ENCODE results near the gene C1GALT1. TPM values are rescaled to one million over a fixed set of nuclear protein-coding genes. Genes with fewer than 3 reads are reported as not detected.

The C1GALT1 gene
- total RNA-seq, 1 donor from 2014 or later: 44.2 TPM

- POLR2A ChIA-PET: interaction anchor here (0.5 to 2.9 kb wide), 8 partner anchors 9 to 382 kb away, joined by 3 to 53 read pairs (median 4); partner anchors contain the start of genes C1GALT1 and UMAD1
Measured at GRCh38 chr7:7257899-7258692, 75.8 kb downstream of the C1GALT1 start.

GRCh38 chr7:7261863-7262262, 79.5 kb downstream of the C1GALT1 start:
- H3K36me3 Mint-ChIP-seq (ENCODE audit: low read depth): peaks cover 2% of the 10 kb centered on the region
- no peak for ATAC-seq (ENCODE audit: low read depth)
- no peak overlapping the region for H3K4me3 Mint-ChIP-seq
- intact Hi-C loops (cut with micrococcal nuclease): loop anchor here (5.0 kb wide), 1 partner anchor 55 kb away; no protein-coding TSS in a partner anchor
- H3K9me3 Mint-ChIP-seq: peaks cover 2% of the 10 kb centered on the region
- ChIA-PET CTCF (no interaction called here), POLR2A (no interaction called here)
- H3K27me3 Mint-ChIP-seq: no peaks in the 10 kb centered on the region
- peak overlapping the region; percentile 46 for H3K27ac Mint-ChIP-seq
- DNase-seq: no peak
- H3K4me1 Mint-ChIP-seq: peaks cover 33% of the 10 kb centered on the region
- TF ChIP-seq CTCF (IDR thresholded peaks at IDR 0.05): no peak

More at GRCh38 chr7:7257899-7258692, 75.8 kb downstream of the C1GALT1 start:
- H3K27ac Mint-ChIP-seq: peak overlapping the region; percentile 89
- intact Hi-C loops (cut with micrococcal nuclease): loop anchor here (1.0 to 10.0 kb wide), 9 partner anchors 8 to 857 kb away; partner anchors contain the start of genes C1GALT1, GLCCI1 and UMAD1
- no peaks in the 10 kb centered on the region for H3K27me3 Mint-ChIP-seq
- H3K9me3 Mint-ChIP-seq: peaks cover 2% of the 10 kb centered on the region
- peaks cover 66% of the 10 kb centered on the region for H3K4me1 Mint-ChIP-seq
- peak overlapping the region; percentile 78 for H3K4me3 Mint-ChIP-seq
- TF ChIP-seq CTCF (IDR thresholded peaks at IDR 0.05): no peak
- H3K36me3 Mint-ChIP-seq (ENCODE audit: low read depth): peaks cover 5% of the 10 kb centered on the region
- DNase-seq (no peak), ATAC-seq (ENCODE audit: low read depth) (peak; percentile 77)
- CTCF ChIA-PET: interaction anchor here (0.9 to 3.3 kb wide), 2 partner anchors 76 to 166 kb away, joined by 3 to 13 read pairs; partner anchors contain the start of gene C1GALT1

- intact Hi-C loops (cut with micrococcal nuclease): loop anchor here (5.0 kb wide), 1 partner anchor 54 kb away; no protein-coding TSS in a partner anchor
- ChIA-PET CTCF (no interaction called here), POLR2A (no interaction called here)
- Mint-ChIP-seq H3K4me3 (no peak overlapping the region), H3K4me1 (peaks cover 19% of the 10 kb centered on the region), H3K9me3 (peaks cover 2% of the 10 kb centered on the region), H3K27me3 (no peaks in the 10 kb centered on the region), H3K36me3 (ENCODE audit: low read depth) (peaks cover 2% of the 10 kb centered on the region), H3K27ac (no peak overlapping the region)
- ATAC-seq (ENCODE audit: low read depth) (no peak), DNase-seq (no peak)
- TF ChIP-seq CTCF (IDR thresholded peaks at IDR 0.05): no peak
Measured at GRCh38 chr7:7263297-7264230, 81.2 kb downstream of the C1GALT1 start.

GRCh38 chr7:7264306-7265040, 82.1 kb downstream of the C1GALT1 start:
- H3K27ac Mint-ChIP-seq: no peak overlapping the region
- CTCF ChIA-PET: no interaction called here
- intact Hi-C loops (cut with micrococcal nuclease): loop anchor here (5.0 kb wide), 1 partner anchor 53 kb away; no protein-coding TSS in a partner anchor
- POLR2A ChIA-PET: no interaction called here
- no peak for TF ChIP-seq CTCF (IDR thresholded peaks at IDR 0.05)
- DNase-seq (no peak), ATAC-seq (ENCODE audit: low read depth) (no peak)
- no peaks in the 10 kb centered on the region for H3K36me3 Mint-ChIP-seq (ENCODE audit: low read depth)
- H3K9me3 Mint-ChIP-seq: peaks cover 2% of the 10 kb centered on the region
- H3K4me3 Mint-ChIP-seq: no peak overlapping the region
- H3K4me1 Mint-ChIP-seq: peaks cover 12% of the 10 kb centered on the region
- H3K27me3 Mint-ChIP-seq: no peaks in the 10 kb centered on the region
